ENCODE data around the gene TNFRSF1A. TPM values are rescaled to one million over a fixed set of nuclear protein-coding genes. Genes with fewer than 3 reads are reported as not detected.

The TNFRSF1A gene
- total RNA-seq, 1 experiment from 2014 or later = 59.9 TPM

DNA sequence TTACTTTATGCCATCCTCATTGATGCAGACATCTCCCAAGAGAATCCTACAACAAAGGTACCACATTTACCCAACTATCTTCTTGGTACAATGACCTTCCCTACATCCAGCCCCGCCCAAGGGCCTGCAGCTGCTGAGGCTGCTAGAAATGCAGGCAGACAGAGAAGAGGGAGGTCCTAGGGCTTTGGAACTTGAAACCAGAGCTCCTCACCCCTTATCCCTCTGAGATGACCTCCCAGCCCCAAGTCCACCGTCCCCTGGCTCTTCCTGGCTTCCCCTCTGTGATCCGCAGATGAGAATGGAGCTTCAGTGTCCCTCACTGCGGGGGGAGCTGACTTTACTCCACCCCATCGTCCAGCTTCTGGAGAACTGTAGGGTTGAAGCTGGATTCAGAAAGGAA, 1.6 kb upstream of the TNFRSF1A start:
- H2BK12ac ChIP-seq (ENCODE audit: insufficient read length, low read depth, low read length) = no peak overlapping the region
- H4K20me1 ChIP-seq (ENCODE audit: control insufficient read depth, insufficient read depth, insufficient read length) = no peaks in the 10 kb centered on the region
- H3K4me2 ChIP-seq (ENCODE audit: insufficient read depth, insufficient read length, low read length) = no peak overlapping the region
- H3K18ac ChIP-seq (ENCODE audit: insufficient read length, low read depth, low read length) = no peak overlapping the region
- no peak overlapping the region for H4K5ac ChIP-seq (ENCODE audit: insufficient read length, low read depth, low read length)
- no peak overlapping the region for H2BK5ac ChIP-seq (ENCODE audit: insufficient read length, low read length)
- H2BK20ac ChIP-seq (ENCODE audit: low read depth, low read length, poor library complexity, severe bottlenecking) = no peak overlapping the region
- H3K79me1 ChIP-seq (ENCODE audit: insufficient read depth, low read depth, low read length, poor library complexity, severe bottlenecking) = no peaks in the 10 kb centered on the region
- H3K27ac ChIP-seq (ENCODE audit: insufficient read length, low read depth, low read length) = no peak overlapping the region
- peaks cover 27 to 31% of the 10 kb centered on the region in 2 experiments for H3K4me1 Mint-ChIP-seq
- H4K8ac ChIP-seq (replicated peaks; ENCODE audit: insufficient read length, low read depth, low read length) = no peak overlapping the region
- no peak overlapping the region for H3K56ac ChIP-seq (ENCODE audit: insufficient read length, low read depth, low read length)
- H4K91ac ChIP-seq (ENCODE audit: insufficient read length, low read depth, low read length) = no peak overlapping the region
- peaks cover 24% of the 10 kb centered on the region; the same call in 1 of the 2 replicates for H3K79me2 ChIP-seq (ENCODE audit: insufficient read depth, low read length)
- H3K27me3 ChIP-seq (ENCODE audit: insufficient read depth, low read length) = no peaks in the 10 kb centered on the region
- peak overlapping the region in 1 of 2 experiments; percentile 24; a peak in 1 of 5 replicates for H3K4me3 Mint-ChIP-seq
- peak overlapping the region in 2 of 3 experiments; percentile 35 to 95; a peak in 3 of 7 replicates for H3K27ac Mint-ChIP-seq
- no peak overlapping the region for H3K4ac ChIP-seq (ENCODE audit: low read depth, low read length)
- no peak overlapping the region for H3K14ac ChIP-seq (ENCODE audit: insufficient read depth, low read length)
- no peak overlapping the region for H3K23ac ChIP-seq (ENCODE audit: insufficient read length, low read depth, low read length)
- no peaks in the 10 kb centered on the region; the same call in 1 of the 2 replicates for H3K27me3 Mint-ChIP-seq (ENCODE audit: low read depth)
- no peak overlapping the region for H2BK120ac ChIP-seq (ENCODE audit: low read depth, low read length, poor library complexity, severe bottlenecking)
- no peak for DNase-seq
- no peaks in the 10 kb centered on the region for H3K9me3 ChIP-seq (ENCODE audit: control insufficient read depth, low read depth, low read length)
- no peak overlapping the region for H2AFZ ChIP-seq (ENCODE audit: low read length)
- WGBS (ENCODE audit: extremely low coverage, insufficient read length, low lambda C conversion rate) = no CpG with 5 or more reads among the region's 5 CpGs
- TF ChIP-seq, protein P1, sequence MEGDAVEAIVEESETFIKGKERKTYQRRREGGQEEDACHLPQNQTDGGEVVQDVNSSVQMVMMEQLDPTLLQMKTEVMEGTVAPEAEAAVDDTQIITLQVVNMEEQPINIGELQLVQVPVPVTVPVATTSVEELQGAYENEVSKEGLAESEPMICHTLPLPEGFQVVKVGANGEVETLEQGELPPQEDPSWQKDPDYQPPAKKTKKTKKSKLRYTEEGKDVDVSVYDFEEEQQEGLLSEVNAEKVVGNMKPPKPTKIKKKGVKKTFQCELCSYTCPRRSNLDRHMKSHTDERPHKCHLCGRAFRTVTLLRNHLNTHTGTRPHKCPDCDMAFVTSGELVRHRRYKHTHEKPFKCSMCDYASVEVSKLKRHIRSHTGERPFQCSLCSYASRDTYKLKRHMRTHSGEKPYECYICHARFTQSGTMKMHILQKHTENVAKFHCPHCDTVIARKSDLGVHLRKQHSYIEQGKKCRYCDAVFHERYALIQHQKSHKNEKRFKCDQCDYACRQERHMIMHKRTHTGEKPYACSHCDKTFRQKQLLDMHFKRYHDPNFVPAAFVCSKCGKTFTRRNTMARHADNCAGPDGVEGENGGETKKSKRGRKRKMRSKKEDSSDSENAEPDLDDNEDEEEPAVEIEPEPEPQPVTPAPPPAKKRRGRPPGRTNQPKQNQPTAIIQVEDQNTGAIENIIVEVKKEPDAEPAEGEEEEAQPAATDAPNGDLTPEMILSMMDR (conservative IDR thresholded peaks at IDR 0.05) = no peak
- no peak overlapping the region for H3K9ac ChIP-seq (ENCODE audit: extremely low read depth, insufficient read length, low read length)
- H2BK15ac ChIP-seq (ENCODE audit: low read depth, low read length) = no peak overlapping the region
- H3K9me3 Mint-ChIP-seq = no peaks in the 10 kb centered on the region
- peaks cover 18% of the 10 kb centered on the region for H3K23me2 ChIP-seq (ENCODE audit: insufficient read length, low read depth, low read length, poor library complexity, severe bottlenecking)
- H3K4me1 ChIP-seq (ENCODE audit: insufficient read depth, low read length) = peaks cover 15% of the 10 kb centered on the region; the same call in 1 of the 2 replicates
- peaks cover 7 to 20% (median 17%) of the 10 kb centered on the region in 3 experiments; a peak in 6 of 7 replicates for H3K36me3 Mint-ChIP-seq (ENCODE audit: insufficient read depth in 1 of 3, low read depth in 3 of 3)
- no peak overlapping the region for H2AK5ac ChIP-seq (ENCODE audit: insufficient read length, low read length)
- no peak overlapping the region for H3T11ph ChIP-seq (ENCODE audit: low read length)

Data from H9 (cell line).